ENCODE results near the gene TXLNB.

TXLNB gene

GRCh38 chr6:139198529-139199288 lies 93.1 kb downstream of the TXLNB start:
- TF ChIP-seq, protein P1, sequence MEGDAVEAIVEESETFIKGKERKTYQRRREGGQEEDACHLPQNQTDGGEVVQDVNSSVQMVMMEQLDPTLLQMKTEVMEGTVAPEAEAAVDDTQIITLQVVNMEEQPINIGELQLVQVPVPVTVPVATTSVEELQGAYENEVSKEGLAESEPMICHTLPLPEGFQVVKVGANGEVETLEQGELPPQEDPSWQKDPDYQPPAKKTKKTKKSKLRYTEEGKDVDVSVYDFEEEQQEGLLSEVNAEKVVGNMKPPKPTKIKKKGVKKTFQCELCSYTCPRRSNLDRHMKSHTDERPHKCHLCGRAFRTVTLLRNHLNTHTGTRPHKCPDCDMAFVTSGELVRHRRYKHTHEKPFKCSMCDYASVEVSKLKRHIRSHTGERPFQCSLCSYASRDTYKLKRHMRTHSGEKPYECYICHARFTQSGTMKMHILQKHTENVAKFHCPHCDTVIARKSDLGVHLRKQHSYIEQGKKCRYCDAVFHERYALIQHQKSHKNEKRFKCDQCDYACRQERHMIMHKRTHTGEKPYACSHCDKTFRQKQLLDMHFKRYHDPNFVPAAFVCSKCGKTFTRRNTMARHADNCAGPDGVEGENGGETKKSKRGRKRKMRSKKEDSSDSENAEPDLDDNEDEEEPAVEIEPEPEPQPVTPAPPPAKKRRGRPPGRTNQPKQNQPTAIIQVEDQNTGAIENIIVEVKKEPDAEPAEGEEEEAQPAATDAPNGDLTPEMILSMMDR (conservative IDR thresholded peaks at IDR 0.05; ENCODE audit: low read depth, low read length), result no peak
- H3K4me3 ChIP-seq (ENCODE audit: low read length), result no peak overlapping the region
- DNase-seq (ENCODE audit: low read depth), result no peak

GRCh38 chr6:139194740-139195139 lies 97.1 kb downstream of the TXLNB start:
- TF ChIP-seq, protein P1 (conservative IDR thresholded peaks at IDR 0.05; ENCODE audit: low read depth, low read length), result no peak
- no peak for DNase-seq (ENCODE audit: low read depth)
- H3K4me3 ChIP-seq (ENCODE audit: low read length), result no peak overlapping the region
